HPDE6-E6E7 (cell line): ENCODE measurements around the gene USH1G.
"Not testable (repeated sequence)": the region's sequence is repeated elsewhere in the genome, so short reads cannot be mapped to it uniquely, and the experiment has no call there.

Experiments used
- DNase-seq: peaks from one replicate; pipeline ENCODE4 v3.0.0; 2011; ENCODE audit warnings: missing footprints; ENCODE audit errors: extremely low spot score

The USH1G gene

DNA sequence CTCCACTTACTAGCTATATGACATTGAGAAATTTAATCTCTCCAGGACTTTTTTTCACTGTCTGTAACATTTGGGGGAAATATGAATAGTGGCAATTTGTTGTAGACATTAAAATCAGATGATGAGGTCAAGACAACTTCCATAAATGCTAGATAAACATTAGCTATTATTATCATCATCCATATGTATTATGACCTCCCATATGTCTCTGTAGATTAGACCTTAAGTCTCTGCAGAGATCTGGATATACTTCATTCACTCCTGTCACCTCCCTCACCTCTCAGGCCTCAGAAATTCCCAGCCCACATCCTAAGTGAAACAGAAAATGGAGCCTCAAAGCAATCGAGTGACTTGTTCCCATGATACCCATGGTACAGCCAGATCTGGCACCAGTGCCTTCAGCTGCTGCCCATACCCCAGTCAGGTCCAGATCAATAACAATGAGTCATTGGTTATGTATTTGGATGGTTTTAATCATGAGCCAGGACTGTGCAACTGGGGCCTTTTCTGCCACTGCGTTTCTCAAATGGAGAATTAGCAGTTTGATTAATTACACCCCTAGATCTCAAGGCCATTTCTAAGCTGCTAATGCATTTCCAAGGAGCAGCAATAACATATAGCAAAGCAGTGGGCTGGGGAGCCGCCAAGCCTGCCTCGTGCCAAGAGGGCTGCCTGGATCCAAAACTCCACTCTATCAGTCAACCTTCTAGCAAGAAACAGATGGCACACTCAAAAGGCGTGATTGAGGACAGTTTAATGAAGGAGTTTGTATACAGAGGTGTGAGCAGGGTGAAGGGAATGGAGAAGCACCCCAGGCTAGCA lies 47.7 kb downstream of the USH1G start:
- no peak for DNase-seq

DNA sequence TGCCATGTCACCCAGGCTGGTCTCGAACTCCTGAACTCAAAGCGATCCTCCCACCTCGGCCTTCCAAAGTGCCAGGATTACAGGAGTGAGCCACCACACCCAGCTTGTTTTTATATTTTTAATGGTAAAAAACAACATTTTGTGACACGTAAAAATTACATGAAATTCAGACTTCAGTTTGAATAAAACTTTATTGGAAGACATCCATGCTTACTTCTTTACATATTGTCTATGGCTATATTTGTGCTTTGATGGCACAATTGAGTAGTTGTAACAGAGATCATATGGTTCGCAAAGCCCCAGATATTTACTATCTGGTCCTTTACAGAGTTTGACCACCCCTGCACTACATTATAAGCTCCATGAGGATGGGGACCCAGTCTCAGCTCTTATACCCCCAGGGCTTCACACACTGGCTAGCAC lies 48.4 kb downstream of the USH1G start:
- no peak for DNase-seq

DNA sequence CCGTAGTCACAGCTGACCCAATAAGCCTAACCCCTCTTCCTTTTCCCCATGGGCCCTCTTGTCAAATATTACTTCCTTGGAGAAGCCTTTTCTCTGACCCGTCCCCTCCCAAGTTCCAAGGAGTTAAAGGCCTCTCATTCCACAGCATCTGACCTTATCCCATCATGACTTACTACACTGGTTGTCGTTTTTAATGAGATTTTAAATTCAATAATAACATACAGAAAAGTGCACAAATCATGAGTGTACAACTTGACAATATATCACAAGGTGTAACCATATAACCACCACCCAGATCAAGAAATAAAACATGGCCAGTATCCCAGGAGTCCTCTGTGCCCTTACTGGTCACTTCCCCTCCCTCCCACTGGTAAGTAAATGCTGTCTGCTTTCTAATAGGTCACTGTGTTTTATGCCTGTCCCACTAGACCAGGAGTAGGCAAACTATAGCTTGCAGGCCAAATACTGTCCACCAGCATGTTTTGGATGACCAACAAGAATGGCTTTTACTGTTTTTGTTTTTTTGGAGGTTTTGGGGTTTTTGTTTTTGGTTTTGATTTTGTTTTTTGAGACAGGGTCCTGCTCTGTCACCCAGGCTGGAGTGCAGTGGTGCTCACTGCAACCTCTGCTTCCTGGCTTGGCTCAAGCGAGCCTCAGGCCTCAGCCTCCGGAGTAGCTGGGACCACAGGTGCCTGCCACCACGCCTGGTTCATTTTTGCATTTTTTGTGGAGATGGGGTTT lies 49.0 kb downstream of the USH1G start:
- no peak for DNase-seq

DNA sequence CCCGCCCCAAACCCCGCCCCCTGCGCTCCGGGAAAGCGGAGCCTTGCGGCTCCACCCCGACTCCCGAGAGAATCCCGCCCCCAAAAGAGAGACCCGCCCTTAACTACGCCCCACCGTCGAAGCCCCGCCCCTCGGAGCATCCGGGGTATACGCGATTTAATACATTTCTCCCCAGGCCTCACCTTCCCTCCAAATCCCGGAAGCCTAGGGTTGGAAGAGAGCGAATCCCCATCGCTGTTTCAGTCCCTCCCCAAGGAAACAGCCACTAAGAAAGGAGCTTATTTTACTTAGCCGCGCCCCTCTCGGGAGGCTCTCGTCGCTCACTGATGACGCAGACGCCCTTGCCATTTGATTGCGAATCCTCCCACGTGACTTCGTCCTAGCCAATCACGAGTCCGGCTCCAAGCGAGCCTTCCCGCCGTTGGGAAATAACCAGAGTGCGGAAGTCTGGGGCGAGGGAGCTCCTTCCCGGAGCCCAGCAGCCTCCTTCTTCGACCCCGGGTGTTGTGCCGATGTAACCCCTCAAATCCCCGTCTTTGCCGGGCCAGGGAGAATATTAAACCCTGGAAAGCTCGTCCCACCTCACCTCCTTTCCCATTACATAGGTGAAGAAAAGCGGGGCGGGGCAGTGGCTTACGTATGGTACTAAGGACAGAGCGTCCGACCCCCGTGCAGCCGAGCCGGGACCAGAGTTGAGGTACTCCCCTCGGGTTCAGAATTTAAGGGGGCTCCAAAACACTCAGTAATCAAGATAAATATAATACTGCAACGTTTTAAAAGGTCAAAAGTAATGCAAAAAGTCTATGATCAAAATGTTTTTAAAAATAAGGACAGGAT lies 49.8 kb downstream of the USH1G start:
- DNase-seq: peak; percentile 99

DNA sequence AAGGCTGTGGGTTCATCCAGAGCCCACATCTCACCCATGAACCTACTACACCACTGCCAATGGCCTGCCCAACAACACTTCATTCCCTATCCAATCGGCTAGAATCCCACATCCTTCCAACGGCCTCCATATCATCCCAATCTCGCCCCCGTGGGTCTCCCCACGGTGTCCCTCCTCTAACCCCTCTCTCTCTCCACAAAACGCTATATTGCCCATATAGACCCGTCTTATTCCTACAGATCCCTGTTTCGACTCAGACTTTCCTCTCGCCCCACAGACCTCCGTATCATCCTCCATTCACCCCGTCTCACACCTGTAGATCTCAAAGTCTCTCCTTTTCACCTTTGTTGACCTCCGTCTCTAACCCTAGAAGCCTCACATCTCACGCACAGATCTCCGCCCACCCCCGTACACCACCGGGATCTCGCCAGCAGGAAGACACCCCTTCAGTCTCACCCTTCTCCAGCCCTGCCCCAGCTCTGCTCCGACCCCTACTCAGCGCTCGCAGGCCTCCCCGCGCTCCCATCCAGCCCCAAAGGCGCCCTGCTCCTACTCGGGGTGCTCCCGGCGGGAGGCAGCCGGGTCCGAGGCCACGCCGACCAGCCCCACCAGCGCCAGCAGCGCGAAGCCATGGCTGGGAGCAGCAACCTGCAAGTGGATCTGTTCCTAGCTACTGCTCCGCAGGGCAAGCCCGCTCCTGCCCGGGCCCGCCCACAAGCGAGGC lies 50.6 kb downstream of the USH1G start, which contains the start of gene FDXR:
FDXR (minus strand) TSS at position 682 of the 724 bp plus-strand sequence; CDS start at position 632, 50 bp downstream.
- no peak for DNase-seq

DNA sequence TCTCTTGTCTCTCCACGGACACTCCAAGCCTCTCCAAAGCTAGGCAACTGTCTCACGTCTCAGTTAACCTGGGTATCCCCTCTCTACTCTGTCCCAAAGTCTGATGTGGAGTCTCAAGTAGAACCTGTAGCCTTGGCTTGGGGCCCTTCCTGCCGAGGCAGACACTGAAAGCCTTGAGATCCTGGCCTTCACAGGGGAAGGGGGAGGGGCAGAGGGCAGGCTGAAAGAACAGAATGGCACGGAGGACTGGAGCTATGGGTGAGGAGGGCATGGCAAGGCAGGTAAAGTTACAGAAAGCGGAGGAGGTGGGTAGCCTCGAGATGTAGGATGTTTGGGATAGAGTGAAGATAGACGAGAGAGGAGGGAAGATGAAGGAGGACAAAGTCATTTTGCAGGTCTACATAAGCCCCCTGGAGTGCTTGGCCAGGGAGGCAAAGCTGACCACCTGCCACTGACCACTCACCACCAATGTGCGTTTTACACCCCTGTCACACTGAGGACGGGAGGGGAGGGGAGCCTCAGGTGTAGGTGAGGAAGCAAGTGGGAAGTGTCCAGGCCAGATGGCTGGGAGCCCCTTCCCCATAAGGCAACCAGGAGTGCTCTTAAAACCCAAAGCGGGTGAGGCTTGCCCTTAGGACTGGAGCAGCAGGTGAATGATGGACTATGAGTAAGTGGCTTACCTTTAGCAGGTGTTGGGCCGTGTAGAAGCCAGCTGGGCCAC lies 51.5 kb downstream of the USH1G start:
- no peak for DNase-seq

DNA sequence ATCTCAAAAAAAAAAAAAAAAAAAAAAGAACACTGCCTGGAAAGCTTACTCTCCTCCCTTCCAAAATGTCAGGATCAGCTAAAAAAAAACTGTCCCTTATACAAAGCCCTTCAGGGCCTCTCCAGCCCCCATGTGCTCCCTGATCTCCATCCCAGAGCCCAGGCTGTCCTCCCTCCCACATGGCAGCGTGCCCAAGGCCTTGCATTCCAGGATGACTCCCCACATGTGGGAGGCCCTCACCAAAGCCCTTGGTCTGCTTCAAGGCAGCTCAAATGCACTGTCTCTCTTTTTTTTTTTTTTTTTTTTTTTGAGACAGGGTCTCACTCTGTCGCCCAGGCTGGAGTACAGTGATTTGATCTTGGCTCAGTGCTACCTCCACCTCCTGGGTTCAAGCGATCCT lies 52.5 kb downstream of the USH1G start:
- DNase-seq: no peak

DNA sequence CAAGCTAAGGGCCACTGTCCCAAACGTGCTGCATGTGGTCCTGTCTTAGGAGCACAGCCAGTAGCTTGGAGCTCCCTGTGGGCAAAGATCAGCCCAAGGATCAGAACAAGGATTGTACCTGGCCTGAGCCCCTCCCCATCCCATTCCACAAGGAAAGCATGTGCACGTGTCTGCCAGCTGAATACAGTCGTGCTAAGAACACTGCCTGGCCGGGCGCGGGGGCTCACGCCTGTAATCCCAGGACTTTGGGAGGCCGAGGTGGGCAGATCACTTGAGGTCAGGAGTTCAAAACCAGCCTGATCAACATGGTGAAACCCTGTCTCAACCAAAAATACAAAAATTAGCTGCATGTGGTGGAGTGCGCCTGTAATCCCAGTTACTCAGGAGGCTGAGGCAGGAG lies 53.0 kb downstream of the USH1G start:
- not testable (repeated sequence) for DNase-seq

DNA sequence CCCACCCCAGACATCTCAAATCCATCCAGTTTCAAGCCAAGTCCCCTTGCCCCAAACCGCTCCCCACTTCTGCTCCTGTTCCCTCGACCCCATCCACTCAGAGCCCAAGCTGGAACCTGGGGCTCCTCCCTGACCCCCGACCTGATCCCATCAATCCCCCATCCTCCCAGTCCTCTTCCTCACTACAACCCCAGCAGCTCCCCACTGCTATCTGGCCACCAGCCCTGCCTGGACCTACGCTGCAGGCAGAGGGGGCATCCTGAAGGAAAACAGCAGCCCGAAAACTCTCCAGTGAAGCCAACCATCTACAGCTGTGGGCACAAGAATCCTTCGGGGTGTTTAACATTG lies 54.2 kb downstream of the USH1G start:
- no peak for DNase-seq

DNA sequence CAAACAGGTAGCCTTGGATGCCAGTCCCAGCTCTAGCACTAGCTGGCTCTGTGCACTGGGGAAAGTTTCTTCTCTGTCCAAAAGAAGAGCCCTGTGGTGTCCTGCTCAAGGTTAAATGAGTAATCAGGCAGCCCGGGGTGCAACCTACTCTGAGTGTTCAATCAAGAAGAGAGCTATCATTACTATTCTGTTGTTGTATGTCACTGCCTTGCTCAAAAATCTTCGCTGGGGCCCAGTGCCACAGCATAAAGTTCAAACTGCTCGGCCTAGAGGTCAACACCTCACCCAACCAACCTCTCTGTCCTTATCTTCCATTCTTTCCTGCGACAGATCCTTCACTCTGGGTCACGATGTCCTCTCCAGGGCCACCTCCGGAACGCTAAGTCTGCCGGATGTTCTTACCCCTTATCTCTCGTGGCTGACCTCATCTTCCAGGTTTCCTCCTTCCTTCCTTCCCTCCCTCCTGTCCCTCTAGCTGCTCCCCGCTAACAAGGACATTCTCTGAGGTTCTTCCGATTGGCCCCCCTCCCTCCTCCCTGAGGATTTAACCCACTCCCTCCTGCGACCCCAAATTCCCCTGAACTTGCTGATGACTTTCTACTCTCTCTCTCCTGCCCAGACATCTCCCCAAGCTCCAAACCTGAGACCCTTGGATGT lies 54.7 kb downstream of the USH1G start:
- DNase-seq: no peak

DNA sequence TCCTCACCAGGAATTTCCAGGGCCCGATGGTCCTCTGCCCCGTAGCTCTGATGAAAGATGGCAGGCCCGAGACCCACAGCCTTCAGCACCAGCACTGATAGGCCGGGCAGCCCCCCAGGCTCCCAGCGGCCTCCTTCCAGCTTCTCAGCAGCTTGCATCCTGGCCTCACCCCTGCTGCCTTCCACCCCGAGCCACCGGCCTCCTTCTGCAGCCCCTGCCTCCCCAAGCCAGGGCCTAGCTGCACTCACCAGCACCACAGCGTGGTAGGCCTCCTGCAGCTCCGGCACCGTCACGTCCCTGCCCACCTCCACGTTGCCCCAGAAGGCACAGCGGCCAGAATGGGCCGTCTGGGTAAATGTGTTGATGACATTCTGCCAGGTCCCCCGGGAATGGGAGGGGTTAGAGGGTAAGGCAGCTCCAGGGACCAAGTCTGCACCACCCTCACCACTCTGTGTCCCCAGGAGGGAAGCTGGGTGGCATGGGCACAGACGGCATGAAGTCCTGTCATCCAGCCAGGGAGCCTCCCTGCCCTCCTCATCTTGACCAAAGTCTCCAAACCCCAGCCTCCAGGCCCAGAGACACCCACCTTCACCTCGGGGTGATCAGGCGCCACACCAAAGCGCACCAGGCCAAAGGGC lies 56.7 kb downstream of the USH1G start:
- no peak for DNase-seq
